IMR-90 (cell line): ENCODE measurements around the gene JSRP1. TPM values are rescaled to one million over a fixed set of nuclear protein-coding genes. Genes with fewer than 3 reads are reported as not detected.

Experiments
- ATAC-seq: fragments of 200-7000 bp; cut with Tn5 transposase; 2 replicates; pipeline ENCODE4 v1.9.1; 2020; ENCODE audit warnings: low read depth, mild to moderate bottlenecking, moderate library complexity
- BruUV-seq: library from RNA; stranded (reverse); fragments of 400-500 nt; replicated peaks from 2 replicates; lab custom pipeline; 2021; lab: Mats Ljungman, UMichigan
- CTCF ChIA-PET: fragments of 300-600 bp; formaldehyde crosslinking; extraction: SDS; loops from one replicate; lab custom pipeline; 2021; ENCODE audit warnings: antibody characterized with exemption; lab: Yijun Ruan, JAX
- POLR2A ChIA-PET: fragments of 300-600 bp; sonication (Branson Sonifier 250); formaldehyde crosslinking; loops from one replicate; lab custom pipeline; 2022; ENCODE audit warnings: antibody characterized with exemption; ENCODE audit not compliant: unreplicated experiment; lab: Charles Lee
- DNase-seq: peaks from one replicate; pipeline ENCODE4 v3.0.0; 2013
- H2AFZ ChIP-seq: replicated peaks from 2 replicates; pipeline ENCODE3; 2013; ENCODE audit warnings: low read length, mild to moderate bottlenecking; ENCODE audit not compliant: poor library complexity
- H2AK5ac ChIP-seq: 2 replicates; pipeline ENCODE4 v1.6.1; 2013; ENCODE audit warnings: low read depth, low read length, inconsistent platforms
- H2AK9ac ChIP-seq: replicated peaks from 2 replicates; pipeline ENCODE3; 2013; ENCODE audit warnings: mild to moderate bottlenecking, low read depth, low read length, moderate library complexity; ENCODE audit not compliant: poor library complexity
- H2BK120ac ChIP-seq: 2 replicates; pipeline ENCODE4 v1.6.1; 2013; ENCODE audit warnings: low read depth, low read length, inconsistent platforms
- H2BK15ac ChIP-seq: 3 replicates; pipeline ENCODE4 v1.6.1; 2013; ENCODE audit warnings: low read depth, low read length, inconsistent platforms
- H2BK20ac ChIP-seq: 2 replicates; pipeline ENCODE4 v1.6.1; 2013; ENCODE audit warnings: low read depth, mild to moderate bottlenecking, inconsistent platforms, low read length, moderate library complexity
- H2BK5ac ChIP-seq: 2 replicates; pipeline ENCODE4 v1.6.1; 2013; ENCODE audit warnings: mild to moderate bottlenecking, low read depth, low read length, inconsistent platforms; ENCODE audit not compliant: poor library complexity, severe bottlenecking
- H3K14ac ChIP-seq: replicated peaks from 2 replicates; pipeline ENCODE4 v1.6.1; 2013; ENCODE audit warnings: low read depth, low read length, inconsistent platforms
- H3K18ac ChIP-seq: 2 replicates; pipeline ENCODE4 v1.6.1; 2013; ENCODE audit warnings: low read depth, low read length, control low read depth
- H3K23ac ChIP-seq: 2 replicates; pipeline ENCODE4 v1.6.1; 2013; ENCODE audit warnings: low read depth, low read length, inconsistent platforms
- H3K27ac ChIP-seq: 2 replicates; pipeline ENCODE4 v1.5.1; 2013; ENCODE audit warnings: mild to moderate bottlenecking, control low read depth, low read length; ENCODE audit not compliant: insufficient read depth
- H3K27me3 ChIP-seq: 2 replicates; pipeline ENCODE4 v1.6.1; 2013; ENCODE audit warnings: low read length; ENCODE audit not compliant: control insufficient read depth, insufficient read depth
- H3K36me3 ChIP-seq: 2 replicates; pipeline ENCODE4 v1.6.1; 2013; ENCODE audit warnings: low read length, mixed read lengths; ENCODE audit not compliant: control insufficient read depth, insufficient read depth
- H3K4ac ChIP-seq: 2 replicates; pipeline ENCODE4 v1.6.1; 2013; ENCODE audit warnings: low read depth, low read length, inconsistent platforms
- H3K4me1 ChIP-seq: 2 replicates; pipeline ENCODE4 v1.6.1; 2013; ENCODE audit warnings: low read length, mixed read lengths; ENCODE audit not compliant: control insufficient read depth, insufficient read depth
- H3K4me2 ChIP-seq: 2 replicates; pipeline ENCODE4 v1.6.1; 2013; ENCODE audit warnings: low read depth, mild to moderate bottlenecking, control low read depth, low read length, moderate library complexity
- H3K4me3 ChIP-seq: 2 replicates; pipeline ENCODE4 v1.5.1; 2013; ENCODE audit warnings: low read depth, mild to moderate bottlenecking, control low read depth, low read length, moderate library complexity; ENCODE audit not compliant: insufficient read depth
- H3K56ac ChIP-seq: 2 replicates; pipeline ENCODE4 v1.6.1; 2013; ENCODE audit warnings: low read length, inconsistent platforms; ENCODE audit not compliant: insufficient read depth; ENCODE audit errors: extremely low read depth
- H3K79me1 ChIP-seq, 2 experiments: 2 replicates each; pipeline ENCODE4 v1.6.1; 2013; ENCODE audit warnings: low read length in 2 of 2, inconsistent platforms in 1 of 2, low read depth in 1 of 2
- H3K9ac ChIP-seq: 2 replicates; pipeline ENCODE4 v1.6.1; 2013; ENCODE audit warnings: low read depth, low read length, control low read depth
- H3K9me1 ChIP-seq: 2 replicates; pipeline ENCODE4 v1.6.1; 2013; ENCODE audit warnings: low read length, inconsistent platforms; ENCODE audit not compliant: insufficient read depth
- H3K9me3 ChIP-seq: 2 replicates; pipeline ENCODE4 v1.6.1; 2013; ENCODE audit warnings: low read length; ENCODE audit not compliant: control insufficient read depth, insufficient read depth
- H4K20me1 ChIP-seq: 2 replicates; pipeline ENCODE4 v1.6.1; 2013; ENCODE audit warnings: low read length, inconsistent platforms; ENCODE audit not compliant: insufficient read depth
- H4K5ac ChIP-seq: 2 replicates; pipeline ENCODE4 v1.6.1; 2013; ENCODE audit warnings: mild to moderate bottlenecking, low read depth, low read length, control low read depth
- H4K8ac ChIP-seq, 2 experiments: 2 replicates each; pipeline ENCODE4 v1.6.1; 2013; ENCODE audit warnings: low read depth in 2 of 2, low read length in 2 of 2, control low read depth in 1 of 2, inconsistent platforms in 1 of 2
- H4K91ac ChIP-seq: 2 replicates; pipeline ENCODE4 v1.6.1; 2013; ENCODE audit warnings: low read depth, low read length, inconsistent platforms; ENCODE audit not compliant: insufficient read depth
- RFX5 ChIP-seq: IDR thresholded peaks from 2 replicates; pipeline ENCODE4 v1.8.0; 2012; ENCODE audit warnings: low read depth, mild to moderate bottlenecking, low read length, moderate library complexity
- WGBS, 2 experiments: methylation state at CpG; one replicate each; pipeline versions ENCODE4 v1.1.5 to v1.1.7; 2013; ENCODE audit warnings: missing lambda C conversion rate in 2 of 2; ENCODE audit not compliant: insufficient read length in 1 of 2; ENCODE audit errors: extremely low coverage in 2 of 2; 5-methylcytosine and 5-hydroxymethylcytosine counted together
- dilution Hi-C: fragments of 300-500 bp; cut with HindIII; formaldehyde crosslinking; loops from one replicate; pipeline ENCODE4 v1.14.3; 2018; ENCODE audit warnings: low sequenced_read_pairs; ENCODE audit not compliant: unreplicated experiment
- in situ Hi-C: fragments of 300-500 bp; cut with MboI; formaldehyde crosslinking; loops from 3 replicates; pipeline ENCODE4 v1.14.3; 2019; ENCODE audit warnings: low sequenced_read_pairs, inconsistent platforms, mixed read lengths
- intact Hi-C: fragments of 100-400 bp; cut with micrococcal nuclease; formaldehyde crosslinking; loops from 2 replicates; pipeline ENCODE4 v1.10.0; 2022
- polyA plus RNA-seq, 3 experiments: library from polyadenylated mRNA; depleted of rRNA; stranded (reverse); fragments of >200 nt; gene quantifications; 2 replicates each; pipeline ENCODE4 v1.2.3, GENCODE V29; 2012; ENCODE audit warnings: low replicate concordance in 1 of 3
- total RNA-seq: library from RNA; depleted of rRNA; stranded (reverse); fragments of >200 nt; gene quantifications from 2 replicates; pipeline ENCODE4 v1.2.3, GENCODE V29; 2012

JSRP1 gene
- total and polyA plus RNA-seq, 2 of the 4 experiments (the other 2 are of a cell fraction): not detected

DNA sequence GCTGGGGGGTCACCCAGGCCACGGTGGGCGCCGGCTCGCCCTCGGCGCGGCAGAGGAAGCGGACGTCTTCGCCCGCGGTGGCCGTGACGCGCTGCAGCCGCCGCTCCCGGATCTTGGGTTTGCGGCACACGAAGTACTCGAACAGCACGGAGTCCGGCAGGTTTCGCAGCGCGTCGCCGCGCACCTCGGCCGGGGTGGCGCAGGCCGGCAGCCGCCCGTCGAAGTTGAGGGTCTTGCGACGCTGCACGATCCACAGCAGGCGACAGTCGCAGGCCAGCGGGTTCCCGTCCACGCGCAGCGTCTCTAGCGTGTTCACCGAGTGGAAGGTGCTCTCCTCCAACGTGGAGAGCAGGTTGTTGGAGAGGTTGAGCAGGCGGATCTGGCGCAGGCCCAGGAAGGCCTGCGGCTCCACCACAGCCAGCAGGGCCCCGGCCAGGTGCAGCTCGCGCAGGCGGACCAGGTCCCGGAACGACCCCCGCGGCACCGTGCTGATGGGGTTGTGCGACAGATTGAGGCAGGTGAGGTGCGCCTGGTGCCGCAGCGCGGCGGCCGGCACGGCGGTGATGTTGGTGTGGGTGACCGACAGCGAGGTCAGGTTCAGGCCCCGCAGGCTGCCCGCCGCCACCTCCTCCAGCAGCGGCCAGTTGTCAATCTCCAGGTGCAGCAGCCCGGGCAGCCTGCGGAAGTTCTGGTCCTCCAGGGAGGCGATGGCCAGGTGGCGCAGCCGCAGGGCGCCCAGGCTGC, 34.4 kb upstream of the JSRP1 start:
- H4K20me1 ChIP-seq: peaks cover 26% of the 10 kb centered on the region
- H2BK20ac ChIP-seq: no peak overlapping the region
- H4K5ac ChIP-seq: no peak overlapping the region
- no peak overlapping the region for H3K18ac ChIP-seq
- no peak for TF ChIP-seq RFX5
- ATAC-seq (no peak), DNase-seq (no peak)
- H2AK5ac ChIP-seq: no peak overlapping the region
- H3K23ac ChIP-seq: no peak overlapping the region
- H3K9me1 ChIP-seq: no peaks in the 10 kb centered on the region
- no peaks in the 10 kb centered on the region for H3K36me3 ChIP-seq
- intact Hi-C loops (no loop called here), in situ Hi-C loops (no loop called here), dilution Hi-C loops (no loop called here)
- no peak overlapping the region for H3K4me3 ChIP-seq
- no peak overlapping the region for H3K14ac ChIP-seq
- peak overlapping the region; percentile 43 for H2AFZ ChIP-seq
- H4K8ac ChIP-seq: no peak overlapping the region
- no peak overlapping the region for H3K4ac ChIP-seq
- no peak overlapping the region for H3K56ac ChIP-seq
- H2AK9ac ChIP-seq: peak overlapping the region; percentile 28
- no peaks in the 10 kb centered on the region for H3K9me3 ChIP-seq
- no peak overlapping the region for H4K91ac ChIP-seq
- no peaks in the 10 kb centered on the region for H3K79me1 ChIP-seq
- peaks cover 5% of the 10 kb centered on the region for H3K4me1 ChIP-seq
- no TSS peak for BruUV-seq
- no peak overlapping the region for H2BK15ac ChIP-seq
- ChIA-PET CTCF (interaction anchor here (1.1 to 1.6 kb wide), 2 partner anchors 25 to 55 kb away, joined by 4 read pairs; partner anchors contain the start of gene PLEKHJ1), POLR2A (no interaction called here)
- 10% methylated on average over 39 of the region's 82 CpGs; no CpG with 5 or more reads in 1 of the 2 experiments for WGBS, 2 experiments
- no peak overlapping the region for H3K4me2 ChIP-seq
- H2BK120ac ChIP-seq: no peak overlapping the region
- H3K27ac ChIP-seq: no peak overlapping the region
- H3K9ac ChIP-seq: no peak overlapping the region
- H3K27me3 ChIP-seq: peaks cover 68% of the 10 kb centered on the region
- H2BK5ac ChIP-seq: no peak overlapping the region
